Stimulated activated CD4-positive, alpha-beta T cell treated with anti-CD3 and anti-CD28 coated beads, TNF-alpha, amount 100 ng/mL, for 1 hour (primary cell): ENCODE data around the gene AKR1E2.

Experiments
- DNase-seq, 3 donors: peaks; one replicate each; pipeline ENCODE4 v3.0.0-alpha.2; 2020; ENCODE audit warnings: low read depth in 3 of 3, low spot score in 1 of 3

AKR1E2 gene

GRCh38 chr10:4825868-4826791 lies at the start of gene AKR1E2:
AKR1E2 (plus strand) TSS chr10:4826207; CDS start chr10:4826325, 118 bp downstream.
- peak in 2 of 3 donors; percentile 57 to 69 for DNase-seq

GRCh38 chr10:4776234-4776638 lies 49.8 kb upstream of the AKR1E2 start:
- DNase-seq, result no peak

GRCh38 chr10:4778761-4779160 lies 47.2 kb upstream of the AKR1E2 start:
- no peak for DNase-seq

- DNase-seq, result no peak
Measured at GRCh38 chr10:4780091-4780490, 45.9 kb upstream of the AKR1E2 start.

- no peak for DNase-seq
Measured at GRCh38 chr10:4780782-4781181, 45.2 kb upstream of the AKR1E2 start.

- DNase-seq, result no peak
Measured at GRCh38 chr10:4781955-4782354, 44.1 kb upstream of the AKR1E2 start.

- no peak for DNase-seq
Measured at GRCh38 chr10:4784667-4785333, 41.2 kb upstream of the AKR1E2 start.

GRCh38 chr10:4786043-4786839 lies 39.8 kb upstream of the AKR1E2 start:
- DNase-seq, result no peak

GRCh38 chr10:4790045-4790444 lies 36.0 kb upstream of the AKR1E2 start:
- no peak for DNase-seq

- no peak for DNase-seq
Measured at GRCh38 chr10:4790922-4791321, 35.1 kb upstream of the AKR1E2 start.

GRCh38 chr10:4792381-4792780 lies 33.6 kb upstream of the AKR1E2 start:
- DNase-seq, result no peak

- no peak for DNase-seq
Measured at GRCh38 chr10:4801405-4801804, 24.6 kb upstream of the AKR1E2 start.

- no peak for DNase-seq
Measured at GRCh38 chr10:4802711-4803487, 23.1 kb upstream of the AKR1E2 start.

- no peak for DNase-seq
Measured at GRCh38 chr10:4803822-4804221, 22.2 kb upstream of the AKR1E2 start.

GRCh38 chr10:4804465-4804864 lies 21.5 kb upstream of the AKR1E2 start:
- no peak for DNase-seq

GRCh38 chr10:4806534-4806933 lies 19.5 kb upstream of the AKR1E2 start:
- DNase-seq, result no peak

- no peak for DNase-seq
Measured at GRCh38 chr10:4807761-4808507, 18.1 kb upstream of the AKR1E2 start.

GRCh38 chr10:4809156-4809555 lies 16.9 kb upstream of the AKR1E2 start:
- DNase-seq, result no peak

- DNase-seq, result no peak
Measured at GRCh38 chr10:4810092-4810491, 15.9 kb upstream of the AKR1E2 start.

GRCh38 chr10:4812046-4812445 lies 14.0 kb upstream of the AKR1E2 start:
- no peak for DNase-seq
